Measurements from ENCODE around the gene CNTNAP2. TPM values are rescaled to one million over a fixed set of nuclear protein-coding genes. Genes with fewer than 3 reads are reported as not detected.

Gene CNTNAP2
- total and polyA plus RNA-seq, 9 of the 15 experiments (the other 6 are each of a cell fraction or from before 2014, with no cell fraction given) = 0.04 to 0.62 (median 0.09) TPM; not detected in 4

- FAIRE-seq (peak; percentile 46), ATAC-seq (no peak), DNase-seq (ENCODE audit: extremely low read depth in 1 of 4, low spot score in 3 of 4) (no peak)
- 5% methylated on average over 5 of the region's 5 CpGs for whole genome bisulfite sequencing (ENCODE audit: insufficient coverage, low coverage, missing lambda C conversion rate)
- Histone ChIP-seq H3K79me2 (ENCODE audit: control insufficient read depth, insufficient read depth, low read length) (no peaks in the 10 kb centered on the region), H3K27me3 (ENCODE audit: control insufficient read depth in 2 of 2, insufficient read depth in 2 of 2, low read length in 2 of 2) (no peaks in the 10 kb centered on the region), H3K9ac (ENCODE audit: insufficient read depth in 1 of 2, low read depth in 2 of 2, low read length in 2 of 2) (no peak overlapping the region), H3K9me1 (ENCODE audit: control insufficient read depth, insufficient read depth, low read length) (no peaks in the 10 kb centered on the region), H3K4me1 (replicated peaks in 1 of 2; ENCODE audit: control insufficient read depth in 2 of 2, insufficient read depth in 2 of 2, low read length in 2 of 2) (no peaks in the 10 kb centered on the region), H3K4me3 (no peak overlapping the region), H4K20me1 (replicated peaks; ENCODE audit: control insufficient read depth, insufficient read depth, low read length) (no peaks in the 10 kb centered on the region), H3K27ac (ENCODE audit: extremely low read depth, low read depth, low read length) (no peak overlapping the region), H2AFZ (ENCODE audit: low read depth, low read length) (no peak overlapping the region), H3K4me2 (ENCODE audit: insufficient read depth, low read length) (no peak overlapping the region), H3K9me3 (replicated peaks; ENCODE audit: control insufficient read depth, insufficient read depth, low read depth, low read length) (no peaks in the 10 kb centered on the region), H3K36me3 (ENCODE audit: control insufficient read depth, insufficient read depth, low read length) (no peaks in the 10 kb centered on the region)
- no TSS peak for BruUV-seq (replicated peaks)
- POLR2A ChIA-PET = interaction anchor here (1.1 to 1.2 kb wide), 2 partner anchors 9 to 10 kb away, joined by 3 read pairs; no protein-coding TSS in a partner anchor
- in situ Hi-C loops (cut with MboI) (no loop called here), intact Hi-C loops (cut with micrococcal nuclease) (no loop called here)
- CTCF ChIA-PET (ENCODE audit: low intra/inter-chr PET ratio) = no interaction called here
- no peak for TF ChIP-seq ZNF140 (CRISPR knock-in tag; IDR thresholded peaks at IDR 0.05)
Measured at GRCh38 chr7:148185041-148185440, 2068.4 kb downstream of the CNTNAP2 start.

GRCh38 chr7:148187471-148187870 is 2070.9 kb downstream of the CNTNAP2 start:
- CTCF ChIA-PET (ENCODE audit: low intra/inter-chr PET ratio) = no interaction called here
- Histone ChIP-seq H3K27ac (ENCODE audit: extremely low read depth, low read depth, low read length) (no peak overlapping the region), H3K9me3 (replicated peaks; ENCODE audit: control insufficient read depth, insufficient read depth, low read depth, low read length) (no peaks in the 10 kb centered on the region), H3K27me3 (ENCODE audit: control insufficient read depth in 2 of 2, insufficient read depth in 2 of 2, low read length in 2 of 2) (no peaks in the 10 kb centered on the region), H3K36me3 (ENCODE audit: control insufficient read depth, insufficient read depth, low read length) (no peaks in the 10 kb centered on the region), H3K9me1 (ENCODE audit: control insufficient read depth, insufficient read depth, low read length) (no peaks in the 10 kb centered on the region), H3K4me3 (no peak overlapping the region), H3K9ac (ENCODE audit: insufficient read depth in 1 of 2, low read depth in 2 of 2, low read length in 2 of 2) (no peak overlapping the region), H3K4me2 (ENCODE audit: insufficient read depth, low read length) (no peak overlapping the region), H3K79me2 (ENCODE audit: control insufficient read depth, insufficient read depth, low read length) (no peaks in the 10 kb centered on the region), H4K20me1 (replicated peaks; ENCODE audit: control insufficient read depth, insufficient read depth, low read length) (no peaks in the 10 kb centered on the region), H3K4me1 (replicated peaks in 1 of 2; ENCODE audit: control insufficient read depth in 2 of 2, insufficient read depth in 2 of 2, low read length in 2 of 2) (peaks cover 0 to 2% of the 10 kb centered on the region in 2 experiments; a peak in 1 of 5 replicates), H2AFZ (ENCODE audit: low read depth, low read length) (no peak overlapping the region)
- ATAC-seq = no peak
- POLR2A ChIA-PET = interaction anchor here (1.4 kb wide), 1 partner anchor 10 kb away, joined by 4 read pairs; no protein-coding TSS in a partner anchor
- no peak for DNase-seq (ENCODE audit: extremely low read depth in 1 of 4, low spot score in 3 of 4)
- no peak for FAIRE-seq
- intact Hi-C loops (cut with micrococcal nuclease) = no loop called here
- no peak for TF ChIP-seq KHSRP (IDR thresholded peaks at IDR 0.05)
- no peak for TF ChIP-seq ZNF134 (CRISPR knock-in tag; conservative IDR thresholded peaks at IDR 0.05)
- no peak for TF ChIP-seq RAD51 (IDR thresholded peaks at IDR 0.05; ENCODE audit: borderline replicate concordance, low read depth)
- no peak for TF ChIP-seq TRIM25 (IDR thresholded peaks at IDR 0.05; ENCODE audit: borderline replicate concordance)
- TF ChIP-seq ZNF217 (CRISPR knock-in tag; IDR thresholded peaks at IDR 0.05) = no peak
- no peak for TF ChIP-seq ZNF121 (CRISPR knock-in tag; conservative IDR thresholded peaks at IDR 0.05)
- no peak for TF ChIP-seq HMBOX1 (IDR thresholded peaks at IDR 0.05)
- BruUV-seq (replicated peaks) = no TSS peak
- in situ Hi-C loops (cut with MboI) = no loop called here
- WGBS (ENCODE audit: insufficient coverage, low coverage, missing lambda C conversion rate) = 15% methylated on average over 6 of the region's 6 CpGs
